Fibroblast of mammary gland (primary cell): Measurements from ENCODE around the gene CDH13.

Experiments
- DNase-seq: peaks from one replicate; pipeline ENCODE4 v3.0.0-alpha.2; 2010; ENCODE audit warnings: low read depth
- H3K4me3 ChIP-seq: 2 replicates; pipeline ENCODE4 v1.5.1; 2011; ENCODE audit warnings: low read depth, mild to moderate bottlenecking, low read length, moderate library complexity; ENCODE audit not compliant: control insufficient read depth
- CTCF ChIP-seq: conservative IDR thresholded peaks from 2 replicates; pipeline ENCODE4 v1.5.1; 2011; ENCODE audit warnings: low read depth, low read length, inconsistent platforms; ENCODE audit not compliant: control insufficient read depth, insufficient read depth

CDH13 gene

GRCh38 chr16:82586130-82586529 lies 40.6 kb upstream of the CDH13 start:
- no peak overlapping the region for H3K4me3 ChIP-seq
- TF ChIP-seq CTCF: no peak
- DNase-seq: no peak

- H3K4me3 ChIP-seq: no peak overlapping the region
- TF ChIP-seq CTCF: no peak
- no peak for DNase-seq
These were observed 39.5 kb upstream of the CDH13 start for GRCh38 chr16:82587289-82587688.

DNA sequence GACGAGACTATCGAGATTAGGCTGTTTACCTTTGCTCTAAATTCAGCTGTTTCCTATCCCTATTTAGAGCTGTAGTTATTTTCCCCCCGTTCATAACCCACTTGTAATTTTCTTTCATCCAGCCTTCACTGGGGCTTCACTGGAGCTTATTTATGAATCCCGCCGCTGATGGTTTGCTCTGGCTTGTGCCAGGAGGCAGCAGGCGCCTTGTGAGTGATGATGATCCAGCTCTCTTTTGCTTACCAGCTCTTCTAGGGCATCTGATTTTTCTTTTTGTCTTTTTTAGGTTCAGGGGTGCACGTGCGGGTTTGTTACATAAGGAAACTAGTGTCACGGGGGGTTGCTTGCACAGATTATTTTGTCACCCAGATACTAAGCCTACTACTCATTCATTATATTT lies 37.4 kb upstream of the CDH13 start:
- no peak overlapping the region for H3K4me3 ChIP-seq
- DNase-seq: no peak
- TF ChIP-seq CTCF: no peak

- no peak for DNase-seq
- H3K4me3 ChIP-seq: no peak overlapping the region
- no peak for TF ChIP-seq CTCF
These were observed 32.7 kb upstream of the CDH13 start for GRCh38 chr16:82594114-82594513.

DNA sequence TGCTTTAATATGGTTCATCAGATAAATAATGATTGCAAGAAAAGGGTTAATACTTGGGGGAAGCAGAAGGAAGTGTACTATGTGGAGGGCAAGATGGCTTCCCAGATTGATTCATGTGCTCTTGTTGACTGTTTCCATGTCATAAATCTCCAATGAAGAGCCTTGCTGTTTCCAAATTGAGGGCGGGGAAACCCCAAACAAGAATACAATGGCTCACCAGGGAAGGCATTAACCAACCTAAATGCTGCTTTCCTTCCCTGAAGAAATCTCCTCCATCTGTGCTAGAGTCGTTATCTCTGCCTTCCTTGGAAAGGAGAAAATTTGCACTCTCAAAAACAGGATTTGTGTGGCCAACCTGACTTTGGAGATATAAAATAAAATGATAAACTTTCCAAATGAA lies 28.0 kb upstream of the CDH13 start:
- no peak for DNase-seq
- TF ChIP-seq CTCF: no peak
- H3K4me3 ChIP-seq: no peak overlapping the region

DNA sequence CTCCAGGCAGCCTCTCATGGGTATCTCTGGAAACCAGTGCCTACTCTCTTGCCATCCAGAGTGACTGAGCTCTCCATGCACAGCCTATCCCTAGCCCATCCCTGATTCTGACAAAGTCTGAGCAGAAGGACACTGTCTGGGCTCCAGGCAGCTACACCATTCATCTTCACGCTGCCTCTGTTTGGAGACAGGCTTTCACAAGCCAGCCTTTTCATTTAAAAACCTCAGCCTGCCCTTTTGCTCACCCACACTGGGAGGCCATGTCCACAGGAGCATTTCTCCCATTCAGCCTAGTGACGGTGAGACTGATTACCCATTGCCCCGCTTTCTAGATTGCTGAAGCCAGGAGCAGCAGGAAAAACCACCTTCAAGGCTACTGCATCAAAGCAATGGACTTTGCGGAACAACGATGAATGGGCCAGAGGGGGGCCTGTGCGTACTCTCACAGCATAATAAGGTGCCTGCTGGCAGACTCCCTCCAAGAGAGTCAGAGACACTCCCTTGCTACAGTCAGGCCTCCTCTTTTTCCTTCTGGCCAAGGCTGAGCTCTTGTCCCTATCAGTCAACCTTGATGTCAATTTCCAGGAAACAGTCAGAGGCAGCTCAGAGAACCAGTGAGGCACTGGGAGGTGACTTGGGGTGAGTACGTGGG lies 24.7 kb upstream of the CDH13 start:
- no peak for DNase-seq
- H3K4me3 ChIP-seq: no peak overlapping the region
- no peak for TF ChIP-seq CTCF
